GM13977 (cell line): ENCODE data around the gene CDT1.

Experiments
- DNase-seq: peaks from one replicate; pipeline ENCODE4 v3.0.0; 2012; ENCODE audit warnings: low spot score
- CTCF ChIP-seq: IDR thresholded peaks from 2 replicates; pipeline ENCODE4 v1.5.1; 2012; ENCODE audit warnings: mild to moderate bottlenecking, control low read depth; ENCODE audit not compliant: insufficient read depth; ENCODE audit errors: extremely low read depth, missing control alignments
- in situ Hi-C: fragments of 300-500 bp; cut with MboI; formaldehyde crosslinking; loops from one replicate; pipeline ENCODE4 v1.12.0; 2022; ENCODE audit warnings: low sequenced_read_pairs, low pct_unique_long_range_greater_than_20kb, mixed read lengths, inconsistent platforms; ENCODE audit not compliant: unreplicated experiment

Gene CDT1

GRCh38 chr16:88759245-88759975 is 44.2 kb upstream of the CDT1 start:
- in situ Hi-C loops = no loop called here

GRCh38 chr16:88759976-88760350 is 43.6 kb upstream of the CDT1 start:
- TF ChIP-seq CTCF = no peak
- no peak for DNase-seq
- in situ Hi-C loops = no loop called here

More at GRCh38 chr16:88759245-88759975, 44.2 kb upstream of the CDT1 start:
- no peak for DNase-seq
- no peak for TF ChIP-seq CTCF

- in situ Hi-C loops = no loop called here
- no peak for DNase-seq
- no peak for TF ChIP-seq CTCF
Observed at GRCh38 chr16:88760424-88761142, 43.0 kb upstream of the CDT1 start.

- in situ Hi-C loops = no loop called here
- no peak for DNase-seq
- no peak for TF ChIP-seq CTCF
Observed at GRCh38 chr16:88761143-88761534, 42.5 kb upstream of the CDT1 start.

- in situ Hi-C loops = no loop called here
- TF ChIP-seq CTCF = no peak
- no peak for DNase-seq
Observed at GRCh38 chr16:88761830-88762229, 41.8 kb upstream of the CDT1 start.

- DNase-seq = no peak
- in situ Hi-C loops = no loop called here
- TF ChIP-seq CTCF = no peak
Observed at GRCh38 chr16:88762258-88762870, 41.2 kb upstream of the CDT1 start.
